Lower lobe of right lung (tissue), 2 donors: ENCODE results near the gene PPP1R3D. TPM values are rescaled to one million over a fixed set of nuclear protein-coding genes. Genes with fewer than 3 reads are reported as not detected.
"Not testable (repeated sequence)": the region's sequence is repeated elsewhere in the genome, so short reads cannot be mapped to it uniquely, and the experiment has no call there.

Source experiments
- ATAC-seq, 2 donors: fragments of 200-7000 bp; cut with Tn5 transposase; one replicate each; pipeline ENCODE4 v1.9.1; 2020 to 2022; ENCODE audit warnings: mild to moderate bottlenecking in 2 of 2, moderate library complexity in 2 of 2
- DNase-seq: peaks from one replicate; pipeline ENCODE4 v3.0.0-alpha.2; 2020
- H3K27ac ChIP-seq: fragments of 200-600 bp; one replicate; pipeline ENCODE4 v1.8.0; 2022
- H3K27me3 ChIP-seq: fragments of 200-600 bp; one replicate; pipeline ENCODE4 v1.8.0; 2022; ENCODE audit warnings: low read depth
- H3K36me3 ChIP-seq: fragments of 200-600 bp; one replicate; pipeline ENCODE4 v1.8.0; 2022; ENCODE audit warnings: mild to moderate bottlenecking
- H3K4me1 ChIP-seq: fragments of 200-600 bp; one replicate; pipeline ENCODE4 v1.8.0; 2022
- H3K4me3 ChIP-seq: fragments of 200-600 bp; one replicate; pipeline ENCODE4 v1.8.0; 2022; ENCODE audit warnings: mild to moderate bottlenecking
- H3K9me3 ChIP-seq: fragments of 200-600 bp; one replicate; pipeline ENCODE4 v1.8.0; 2022
- CTCF ChIP-seq: fragments of 200-600 bp; IDR thresholded peaks from one replicate; pipeline ENCODE4 v1.8.0; 2022; ENCODE audit warnings: antibody characterized with exemption, mild to moderate bottlenecking
- intact Hi-C: fragments of 100-400 bp; cut with DNase I; formaldehyde crosslinking; loops from one replicate; pipeline ENCODE4 v1.11.0; 2022
- total RNA-seq: library from RNA; stranded (reverse); fragmentation: NEBNext Ultra II Directional; extraction: Animal tissue kit (Norgen Biotek cat#: 25700); gene quantifications from one replicate; pipeline ENCODE4 v1.2.1, GENCODE V29; 2021
- donor health status: DM: no; HTN: yes; CAD: no; lungs with severe emphysema.

The PPP1R3D gene
- total RNA-seq, 1 donor from 2014 or later: 12.1 TPM

GRCh38 chr20:59895908-59896307 is 44.2 kb downstream of the PPP1R3D start:
- H3K4me1 ChIP-seq: no peaks in the 10 kb centered on the region
- TF ChIP-seq CTCF: no peak
- intact Hi-C loops: no loop called here
- H3K4me3 ChIP-seq: no peak overlapping the region
- ATAC-seq (no peak), DNase-seq (no peak)
- no peaks in the 10 kb centered on the region for H3K36me3 ChIP-seq
- no peaks in the 10 kb centered on the region for H3K27me3 ChIP-seq
- H3K9me3 ChIP-seq: no peaks in the 10 kb centered on the region
- no peak overlapping the region for H3K27ac ChIP-seq

DNA sequence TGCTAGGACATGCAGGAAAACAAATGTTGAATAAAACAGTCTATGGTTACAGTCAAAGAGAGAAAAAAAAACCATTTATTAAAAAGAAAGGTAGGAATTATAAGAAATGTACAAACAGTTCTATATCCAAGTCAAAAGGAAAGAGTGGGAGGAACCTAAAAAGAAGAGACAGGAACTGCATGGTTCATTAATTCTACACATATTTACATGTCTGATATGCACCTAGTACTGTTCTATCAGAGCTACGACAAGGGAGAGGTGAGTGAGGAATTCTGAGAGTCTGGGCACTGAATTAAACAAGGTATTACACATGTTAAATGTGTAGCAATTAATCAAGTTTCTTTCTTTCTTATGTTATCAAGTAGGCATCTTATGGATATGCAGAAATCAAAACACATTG is 48.5 kb downstream of the PPP1R3D start:
- no peak for TF ChIP-seq CTCF
- DNase-seq: no peak
- H3K36me3 ChIP-seq: no peaks in the 10 kb centered on the region
- H3K27ac ChIP-seq: no peak overlapping the region
- no peaks in the 10 kb centered on the region for H3K9me3 ChIP-seq
- ATAC-seq: no peak
- no peaks in the 10 kb centered on the region for H3K4me1 ChIP-seq
- no peaks in the 10 kb centered on the region for H3K27me3 ChIP-seq
- H3K4me3 ChIP-seq: no peak overlapping the region
- intact Hi-C loops: no loop called here

DNA sequence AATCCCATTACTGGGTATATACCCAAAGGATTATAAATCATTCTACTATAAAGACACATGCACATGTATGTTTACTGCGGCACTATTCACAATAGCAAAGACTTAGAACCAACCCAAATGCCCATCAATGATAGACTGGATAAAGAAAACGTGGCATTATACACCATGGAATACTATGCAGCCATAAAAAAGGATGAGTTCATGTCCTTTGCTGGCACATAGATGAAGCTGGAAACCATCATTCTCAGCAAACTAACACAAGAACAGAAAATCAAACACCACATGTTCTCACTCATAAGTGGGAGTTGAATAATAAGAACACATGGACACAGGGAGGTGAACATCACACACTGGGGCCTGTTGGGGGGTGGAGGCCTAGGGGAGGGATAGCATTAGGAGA is 50.1 kb downstream of the PPP1R3D start:
- not testable (repeated sequence) for H3K4me1 ChIP-seq

DNA sequence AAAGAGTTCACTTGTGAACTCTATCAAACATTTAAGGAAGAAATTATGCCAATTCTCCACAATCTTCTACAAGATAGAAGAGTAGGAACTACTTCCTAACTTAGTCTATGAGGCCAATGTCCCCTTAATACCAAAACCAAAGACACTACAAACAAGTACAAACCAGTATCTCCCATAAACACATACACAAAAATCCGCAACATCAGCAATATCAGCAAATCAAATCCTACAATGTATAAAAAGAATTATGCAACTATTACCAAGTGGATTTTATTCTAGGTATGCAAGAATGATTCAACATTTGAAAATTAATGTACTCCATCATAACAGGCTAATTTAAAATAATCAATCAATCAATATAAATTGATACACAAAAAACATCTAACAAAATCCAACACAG is 52.1 kb downstream of the PPP1R3D start:
- no peak for TF ChIP-seq CTCF
- H3K27ac ChIP-seq: no peak overlapping the region
- no peaks in the 10 kb centered on the region for H3K4me1 ChIP-seq
- no peaks in the 10 kb centered on the region for H3K27me3 ChIP-seq
- no peak overlapping the region for H3K4me3 ChIP-seq
- no peaks in the 10 kb centered on the region for H3K9me3 ChIP-seq
- no peak for DNase-seq
- intact Hi-C loops: no loop called here
- H3K36me3 ChIP-seq: no peaks in the 10 kb centered on the region
- ATAC-seq: no peak

More for the DNA sequence above, 50.1 kb downstream of the PPP1R3D start:
- intact Hi-C loops, H3K27me3 ChIP-seq, H3K4me3 ChIP-seq, DNase-seq, H3K36me3 ChIP-seq, H3K27ac ChIP-seq, ATAC-seq, H3K9me3 ChIP-seq: not testable (repeated sequence)

Other genes starting within 250 kb of the PPP1R3D start
- 3.5 TPM for gene SYCP2, start 6.7 kb downstream of the PPP1R3D start, total RNA-seq
- gene FAM217B, start 84 bp upstream of the PPP1R3D start, total RNA-seq: 26.8 TPM
- gene CDH26, start 18.1 kb upstream of the PPP1R3D start, total RNA-seq: 8.4 TPM